K562 (cell line): ENCODE results near the gene RBBP5.

Experiments used
- KAT8 ChIP-seq: fragments of 450-650 bp; IDR thresholded peaks from 2 replicates; pipeline ENCODE4 v1.6.1; 2016; ENCODE audit warnings: low read depth, mild to moderate bottlenecking
- MCM5 ChIP-seq: fragments of 450-650 bp; IDR thresholded peaks from 2 replicates; pipeline ENCODE4 v1.6.1; 2016; ENCODE audit warnings: low read depth
- RAD21 ChIP-seq, 2 experiments: fragments of 250-450 bp in 1 of 2; fragments of 450-650 bp in 1 of 2; sonication (Bioruptor Pico) in 1 of 2; formaldehyde crosslinking in 1 of 2; IDR thresholded peaks in 1 of 2; conservative IDR thresholded peaks in 1 of 2; 2 replicates each; pipeline versions ENCODE4 v1.4.0 to v1.8.0; 2020 to 2022; ENCODE audit warnings: mild to moderate bottlenecking in 2 of 2, moderate library complexity in 1 of 2
- ZNF23 ChIP-seq: fragments of 250-450 bp; sonication (Bioruptor Pico); IDR thresholded peaks from 2 replicates; pipeline ENCODE4 v1.4.0; 2020; ENCODE audit warnings: mild to moderate bottlenecking
- ZNF24 ChIP-seq: fragments of 450-650 bp; IDR thresholded peaks from 2 replicates; pipeline ENCODE4 v1.6.1; 2016
- ZNF253 ChIP-seq: fragments of 250-450 bp; sonication (Bioruptor Pico); conservative IDR thresholded peaks from 2 replicates; pipeline ENCODE4 v1.6.1; 2021; ENCODE audit warnings: mild to moderate bottlenecking
- TF ChIP-seq, protein P1 (sequence below): sonication (generic); formaldehyde crosslinking; IDR thresholded peaks from 2 replicates; pipeline ENCODE4 v1.9.0; 2022; ENCODE audit warnings: mild to moderate bottlenecking, missing genetic modification reagents
- TF ChIP-seq, protein P2 (sequence below), 2 experiments: fragments of 450-650 bp in 1 of 2; sonication (generic) in 1 of 2; formaldehyde crosslinking; conservative IDR thresholded peaks; 2 replicates each; pipeline versions ENCODE4 v1.4.0 to v1.8.1; 2020 to 2022; ENCODE audit warnings: mild to moderate bottlenecking in 1 of 2, missing genetic modification reagents in 1 of 2
- TF ChIP-seq, protein P3 (sequence below), 3 experiments: IDR thresholded peaks in 2 of 3; conservative IDR thresholded peaks in 1 of 3; 2 replicates each; pipeline ENCODE4 v1.5.1; 2011 to 2012; ENCODE audit warnings: low read length in 3 of 3, mild to moderate bottlenecking in 3 of 3, control low read depth in 2 of 3, improper control_type of control experiment in 1 of 3, inconsistent platforms in 1 of 3, low read depth in 1 of 3, mixed read lengths in 1 of 3, moderate library complexity in 1 of 3; ENCODE audit not compliant: insufficient read depth in 2 of 3

DNA sequence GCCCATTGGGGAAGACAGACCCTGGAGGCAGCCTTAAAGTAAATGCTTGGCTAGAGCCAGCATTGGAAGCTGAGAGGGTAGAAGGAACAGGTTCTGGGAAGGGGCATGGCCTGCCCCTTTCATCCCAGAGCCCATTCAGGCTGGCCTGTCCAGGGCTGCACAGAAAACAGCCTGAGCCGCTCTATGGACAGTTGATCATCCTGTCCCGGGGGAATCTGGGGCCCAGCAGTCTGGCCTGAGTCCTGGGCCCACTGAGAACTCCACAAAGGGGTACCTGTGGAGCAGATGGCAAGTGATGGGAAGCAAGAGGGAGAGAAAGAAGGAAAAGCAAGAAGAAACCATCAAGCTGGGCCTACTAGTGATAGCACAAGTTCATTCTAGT lies 50.8 kb downstream of the RBBP5 start:
- TF ChIP-seq ZNF253 (CRISPR knock-in tag) (no peak), ZNF23 (CRISPR knock-in tag) (no peak), KAT8 (no peak), MCM5 (no peak), ZNF24 (no peak), RAD21 (CRISPR knock-in tag; conservative IDR thresholded peaks at IDR 0.05 in 1 of 2, IDR thresholded peaks at IDR 0.05 in 1 of 2) (no peak)
- TF ChIP-seq, protein P1, sequence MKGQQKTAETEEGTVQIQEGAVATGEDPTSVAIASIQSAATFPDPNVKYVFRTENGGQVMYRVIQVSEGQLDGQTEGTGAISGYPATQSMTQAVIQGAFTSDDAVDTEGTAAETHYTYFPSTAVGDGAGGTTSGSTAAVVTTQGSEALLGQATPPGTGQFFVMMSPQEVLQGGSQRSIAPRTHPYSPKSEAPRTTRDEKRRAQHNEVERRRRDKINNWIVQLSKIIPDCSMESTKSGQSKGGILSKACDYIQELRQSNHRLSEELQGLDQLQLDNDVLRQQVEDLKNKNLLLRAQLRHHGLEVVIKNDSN (CRISPR knock-in tag): no peak
- TF ChIP-seq, protein P2, sequence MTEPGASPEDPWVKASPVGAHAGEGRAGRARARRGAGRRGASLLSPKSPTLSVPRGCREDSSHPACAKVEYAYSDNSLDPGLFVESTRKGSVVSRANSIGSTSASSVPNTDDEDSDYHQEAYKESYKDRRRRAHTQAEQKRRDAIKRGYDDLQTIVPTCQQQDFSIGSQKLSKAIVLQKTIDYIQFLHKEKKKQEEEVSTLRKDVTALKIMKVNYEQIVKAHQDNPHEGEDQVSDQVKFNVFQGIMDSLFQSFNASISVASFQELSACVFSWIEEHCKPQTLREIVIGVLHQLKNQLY (CRISPR knock-in tag; conservative IDR thresholded peaks at IDR 0.05): no peak
- TF ChIP-seq, protein P3, sequence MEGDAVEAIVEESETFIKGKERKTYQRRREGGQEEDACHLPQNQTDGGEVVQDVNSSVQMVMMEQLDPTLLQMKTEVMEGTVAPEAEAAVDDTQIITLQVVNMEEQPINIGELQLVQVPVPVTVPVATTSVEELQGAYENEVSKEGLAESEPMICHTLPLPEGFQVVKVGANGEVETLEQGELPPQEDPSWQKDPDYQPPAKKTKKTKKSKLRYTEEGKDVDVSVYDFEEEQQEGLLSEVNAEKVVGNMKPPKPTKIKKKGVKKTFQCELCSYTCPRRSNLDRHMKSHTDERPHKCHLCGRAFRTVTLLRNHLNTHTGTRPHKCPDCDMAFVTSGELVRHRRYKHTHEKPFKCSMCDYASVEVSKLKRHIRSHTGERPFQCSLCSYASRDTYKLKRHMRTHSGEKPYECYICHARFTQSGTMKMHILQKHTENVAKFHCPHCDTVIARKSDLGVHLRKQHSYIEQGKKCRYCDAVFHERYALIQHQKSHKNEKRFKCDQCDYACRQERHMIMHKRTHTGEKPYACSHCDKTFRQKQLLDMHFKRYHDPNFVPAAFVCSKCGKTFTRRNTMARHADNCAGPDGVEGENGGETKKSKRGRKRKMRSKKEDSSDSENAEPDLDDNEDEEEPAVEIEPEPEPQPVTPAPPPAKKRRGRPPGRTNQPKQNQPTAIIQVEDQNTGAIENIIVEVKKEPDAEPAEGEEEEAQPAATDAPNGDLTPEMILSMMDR (IDR thresholded peaks at IDR 0.05 in 2 of 3, conservative IDR thresholded peaks at IDR 0.05 in 1 of 3; ENCODE audit: insufficient read depth in 2 of 3, low read depth in 1 of 3, low read length in 3 of 3): no peak
